Vagina (tissue), 2 donors: ENCODE results near the gene PLEKHH3. TPM values are rescaled to one million over a fixed set of nuclear protein-coding genes. Genes with fewer than 3 reads are reported as not detected.

Experiments
- DNase-seq, 2 donors: peaks; one replicate each; pipeline ENCODE4 v3.0.0-alpha.2; 2017; ENCODE audit errors: extremely low spot score in 2 of 2
- H3K27ac ChIP-seq: fragments of 200-600 bp; sonication (generic); one replicate; pipeline ENCODE4 v1.5.1; 2019
- H3K27me3 ChIP-seq: fragments of 200-600 bp; sonication (generic); one replicate; pipeline ENCODE4 v1.5.1; 2019
- H3K36me3 ChIP-seq, 2 donors: fragments of 200-600 bp; sonication (generic); one replicate each; pipeline ENCODE4 v1.5.1; 2017 to 2019
- H3K4me1 ChIP-seq: fragments of 200-600 bp; sonication (generic); one replicate; pipeline ENCODE4 v1.5.1; 2019
- H3K4me3 ChIP-seq, 2 donors: fragments of 200-600 bp; sonication (generic); 1 replicate in 1 of 2; 2 replicates in 1 of 2; pipeline ENCODE4 v1.5.1; 2016 to 2019
- H3K9me3 ChIP-seq: fragments of 200-600 bp; sonication (generic); one replicate; pipeline ENCODE4 v1.5.1; 2019
- POLR2A ChIP-seq, 2 donors: fragments of 450-650 bp; IDR thresholded peaks; one replicate each; pipeline ENCODE4 v1.6.1; 2017; ENCODE audit warnings: antibody characterized with exemption in 2 of 2, mild to moderate bottlenecking in 2 of 2, moderate library complexity in 2 of 2
- POLR2AphosphoS5 ChIP-seq, 2 donors: sonication (generic); formaldehyde crosslinking; IDR thresholded peaks; one replicate each; pipeline ENCODE4 v1.9.0; 2017; ENCODE audit warnings: antibody characterized with exemption in 2 of 2, mild to moderate bottlenecking in 2 of 2, low read depth in 1 of 2; ENCODE audit not compliant: insufficient read depth in 1 of 2
- intact Hi-C: fragments of 100-400 bp; cut with DNase I; formaldehyde crosslinking; loops from one replicate; pipeline ENCODE4 v1.15.1; 2023
- total RNA-seq: library from RNA; depleted of rRNA; stranded (reverse); fragments of >200 nt; gene quantifications from one replicate; pipeline ENCODE4 v1.2.3, GENCODE V29; 2016
- TF ChIP-seq, protein P1 (sequence below), 3 experiments: fragments of 450-650 bp in 2 of 3; fragments of 200-600 bp in 1 of 3; sonication (generic) in 1 of 3; IDR thresholded peaks; one replicate each; pipeline ENCODE4 v1.5.1; 2017 to 2019; ENCODE audit warnings: antibody characterized with exemption in 3 of 3, mild to moderate bottlenecking in 2 of 3, moderate library complexity in 2 of 3

The PLEKHH3 gene
- total RNA-seq, 1 donor from 2014 or later = 44.9 TPM

DNA sequence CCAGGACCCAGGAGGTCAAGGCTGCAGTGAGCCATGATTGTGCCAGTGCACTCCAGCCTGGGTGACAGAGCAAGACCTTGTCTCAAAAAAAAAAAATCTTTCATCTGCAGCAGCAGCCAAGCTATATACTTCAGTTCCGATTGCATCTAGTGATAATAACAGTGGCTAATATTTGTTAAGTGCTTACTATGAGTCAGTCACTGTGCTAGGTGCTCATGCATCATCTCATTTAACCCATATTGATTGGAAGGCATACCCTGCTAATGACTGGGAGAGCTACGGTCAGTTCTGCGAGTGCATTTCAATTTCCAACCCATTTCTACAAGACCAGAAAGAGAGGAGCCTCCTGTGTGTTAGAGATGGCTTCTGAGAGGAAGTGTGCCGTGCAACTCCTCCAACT, 25.4 kb downstream of the PLEKHH3 start:
- H3K9me3 ChIP-seq = no peaks in the 10 kb centered on the region
- H3K27ac ChIP-seq = no peak overlapping the region
- intact Hi-C loops = no loop called here

DNA sequence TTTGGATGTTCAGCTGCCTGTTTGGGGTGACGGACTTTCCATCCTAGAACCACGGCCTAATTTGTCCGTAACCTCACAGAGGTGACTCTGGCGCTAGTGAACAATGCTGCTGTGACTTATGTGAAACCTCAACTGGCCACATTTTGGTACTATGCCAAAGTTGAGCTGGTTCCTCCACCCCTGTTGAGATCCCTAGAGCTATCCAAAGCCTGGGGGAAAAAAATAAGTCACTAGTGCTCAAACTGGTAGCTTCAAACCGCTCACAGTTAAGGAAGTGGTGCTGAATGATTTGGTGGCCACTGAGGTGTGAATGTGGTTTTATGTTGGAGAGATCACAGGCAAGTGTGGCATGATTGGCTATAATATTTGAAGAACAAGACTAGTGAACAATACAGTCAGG, 29.0 kb downstream of the PLEKHH3 start:
- Histone ChIP-seq H3K4me3 (no peak overlapping the region), H3K36me3 (no peaks in the 10 kb centered on the region), H3K27ac (no peak overlapping the region), H3K27me3 (no peaks in the 10 kb centered on the region), H3K4me1 (no peaks in the 10 kb centered on the region), H3K9me3 (no peaks in the 10 kb centered on the region)
- TF ChIP-seq POLR2AphosphoS5 (IDR thresholded peaks at IDR 0.05; ENCODE audit: insufficient read depth in 1 of 2, low read depth in 1 of 2) (no peak), POLR2A (IDR thresholded peaks at IDR 0.05) (no peak)
- TF ChIP-seq, protein P1, sequence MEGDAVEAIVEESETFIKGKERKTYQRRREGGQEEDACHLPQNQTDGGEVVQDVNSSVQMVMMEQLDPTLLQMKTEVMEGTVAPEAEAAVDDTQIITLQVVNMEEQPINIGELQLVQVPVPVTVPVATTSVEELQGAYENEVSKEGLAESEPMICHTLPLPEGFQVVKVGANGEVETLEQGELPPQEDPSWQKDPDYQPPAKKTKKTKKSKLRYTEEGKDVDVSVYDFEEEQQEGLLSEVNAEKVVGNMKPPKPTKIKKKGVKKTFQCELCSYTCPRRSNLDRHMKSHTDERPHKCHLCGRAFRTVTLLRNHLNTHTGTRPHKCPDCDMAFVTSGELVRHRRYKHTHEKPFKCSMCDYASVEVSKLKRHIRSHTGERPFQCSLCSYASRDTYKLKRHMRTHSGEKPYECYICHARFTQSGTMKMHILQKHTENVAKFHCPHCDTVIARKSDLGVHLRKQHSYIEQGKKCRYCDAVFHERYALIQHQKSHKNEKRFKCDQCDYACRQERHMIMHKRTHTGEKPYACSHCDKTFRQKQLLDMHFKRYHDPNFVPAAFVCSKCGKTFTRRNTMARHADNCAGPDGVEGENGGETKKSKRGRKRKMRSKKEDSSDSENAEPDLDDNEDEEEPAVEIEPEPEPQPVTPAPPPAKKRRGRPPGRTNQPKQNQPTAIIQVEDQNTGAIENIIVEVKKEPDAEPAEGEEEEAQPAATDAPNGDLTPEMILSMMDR (IDR thresholded peaks at IDR 0.05) = no peak
- intact Hi-C loops = no loop called here
- DNase-seq = no peak

More for the DNA sequence above, 25.4 kb downstream of the PLEKHH3 start:
- no peak for DNase-seq
- H3K4me3 ChIP-seq = no peak overlapping the region
- H3K27me3 ChIP-seq = no peaks in the 10 kb centered on the region
- H3K36me3 ChIP-seq = no peaks in the 10 kb centered on the region
- peaks cover 15% of the 10 kb centered on the region for H3K4me1 ChIP-seq
- TF ChIP-seq POLR2AphosphoS5 (IDR thresholded peaks at IDR 0.05; ENCODE audit: insufficient read depth in 1 of 2, low read depth in 1 of 2) (no peak), POLR2A (IDR thresholded peaks at IDR 0.05) (no peak)
- TF ChIP-seq, protein P1 (IDR thresholded peaks at IDR 0.05) = no peak

DNA sequence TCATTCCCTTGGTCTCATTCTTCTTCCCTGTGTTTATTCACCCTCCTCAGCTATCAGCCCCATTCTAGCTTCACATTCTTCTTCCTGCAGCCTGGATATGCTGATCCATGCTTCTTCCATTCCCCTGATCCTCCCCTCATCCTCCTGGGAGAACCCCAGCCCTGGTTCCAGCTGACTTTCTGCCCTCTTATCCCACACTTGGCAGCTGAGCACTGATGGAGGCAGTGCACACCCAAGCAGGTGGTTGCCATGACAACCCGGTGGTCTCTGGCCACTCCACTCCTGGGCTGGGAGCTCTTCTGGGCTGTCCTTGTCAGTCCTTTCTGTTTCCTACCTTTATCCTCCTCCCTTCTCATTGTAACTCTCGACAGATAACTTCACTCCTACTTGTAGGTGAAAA, 34.5 kb downstream of the PLEKHH3 start:
- no peak overlapping the region for H3K27ac ChIP-seq
- intact Hi-C loops = no loop called here
- H3K9me3 ChIP-seq = no peaks in the 10 kb centered on the region
- H3K36me3 ChIP-seq = no peaks in the 10 kb centered on the region
- H3K27me3 ChIP-seq = no peaks in the 10 kb centered on the region
- no peaks in the 10 kb centered on the region for H3K4me1 ChIP-seq
- DNase-seq = no peak
- no peak overlapping the region for H3K4me3 ChIP-seq
- no peak for TF ChIP-seq POLR2AphosphoS5 (IDR thresholded peaks at IDR 0.05; ENCODE audit: insufficient read depth in 1 of 2, low read depth in 1 of 2)

DNA sequence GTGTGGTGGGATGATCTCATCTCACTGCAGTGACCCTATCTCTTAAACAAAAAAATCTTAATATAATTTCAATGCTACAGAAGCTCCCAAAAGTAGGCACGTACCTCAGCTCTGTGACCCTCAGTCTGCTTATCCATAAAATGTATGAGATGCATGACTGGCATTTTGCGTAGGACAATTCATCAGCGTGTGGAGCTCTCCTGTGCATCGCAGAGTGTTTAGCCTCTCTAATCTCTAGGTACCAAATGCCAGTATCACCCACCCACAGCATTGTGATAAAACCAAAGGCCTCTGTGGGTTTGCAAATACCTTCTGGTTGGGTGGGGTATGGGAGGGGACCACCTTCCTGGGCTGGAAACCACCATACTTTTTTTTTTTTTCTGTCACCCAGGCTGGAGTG, 36.7 kb downstream of the PLEKHH3 start:
- H3K4me3 ChIP-seq = no peak overlapping the region
- H3K36me3 ChIP-seq = no peaks in the 10 kb centered on the region
- H3K27me3 ChIP-seq = no peaks in the 10 kb centered on the region
- no peak for DNase-seq
- TF ChIP-seq POLR2A (IDR thresholded peaks at IDR 0.05) = no peak
- TF ChIP-seq, protein P1 (IDR thresholded peaks at IDR 0.05) = no peak
- TF ChIP-seq POLR2AphosphoS5 (IDR thresholded peaks at IDR 0.05; ENCODE audit: insufficient read depth in 1 of 2, low read depth in 1 of 2) = no peak
- no peaks in the 10 kb centered on the region for H3K4me1 ChIP-seq
- no peaks in the 10 kb centered on the region for H3K9me3 ChIP-seq
- intact Hi-C loops = no loop called here
- H3K27ac ChIP-seq = no peak overlapping the region

DNA sequence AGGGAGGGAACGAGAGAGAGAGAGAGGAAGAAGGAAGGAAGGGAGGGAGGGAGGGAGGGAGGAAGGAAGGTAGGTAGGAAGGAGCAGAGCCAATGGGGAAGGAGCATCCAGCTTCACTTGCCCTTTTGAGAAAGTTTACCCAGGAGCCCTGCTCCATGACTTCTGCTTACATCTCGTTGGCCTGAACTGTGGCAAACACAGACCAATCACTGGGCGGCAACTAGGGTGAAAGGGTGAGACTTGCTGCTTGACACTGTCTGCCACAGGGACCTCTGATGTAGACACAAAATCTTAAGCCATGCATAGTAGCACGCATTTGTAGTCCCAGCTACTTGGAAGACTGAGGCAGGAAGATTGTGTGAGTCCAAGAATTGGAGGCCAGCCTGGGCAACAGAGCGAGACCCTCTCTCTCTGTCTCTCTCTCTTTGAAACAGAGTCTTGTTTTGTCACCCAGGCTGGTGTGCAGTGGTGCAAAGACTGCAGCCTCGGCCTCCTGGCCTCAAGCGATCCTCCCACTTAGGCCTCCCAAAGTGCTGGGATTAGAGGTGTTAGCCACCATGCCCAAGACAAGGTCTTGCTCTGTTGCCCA, 37.2 kb downstream of the PLEKHH3 start:
- TF ChIP-seq POLR2AphosphoS5 (IDR thresholded peaks at IDR 0.05; ENCODE audit: insufficient read depth in 1 of 2, low read depth in 1 of 2) (no peak), POLR2A (IDR thresholded peaks at IDR 0.05) (no peak)
- H3K4me3 ChIP-seq = no peak overlapping the region
- no peaks in the 10 kb centered on the region for H3K36me3 ChIP-seq
- DNase-seq = no peak
- no peaks in the 10 kb centered on the region for H3K4me1 ChIP-seq
- intact Hi-C loops = no loop called here
- H3K27ac ChIP-seq = no peak overlapping the region
- H3K27me3 ChIP-seq = no peaks in the 10 kb centered on the region
- no peaks in the 10 kb centered on the region for H3K9me3 ChIP-seq

DNA sequence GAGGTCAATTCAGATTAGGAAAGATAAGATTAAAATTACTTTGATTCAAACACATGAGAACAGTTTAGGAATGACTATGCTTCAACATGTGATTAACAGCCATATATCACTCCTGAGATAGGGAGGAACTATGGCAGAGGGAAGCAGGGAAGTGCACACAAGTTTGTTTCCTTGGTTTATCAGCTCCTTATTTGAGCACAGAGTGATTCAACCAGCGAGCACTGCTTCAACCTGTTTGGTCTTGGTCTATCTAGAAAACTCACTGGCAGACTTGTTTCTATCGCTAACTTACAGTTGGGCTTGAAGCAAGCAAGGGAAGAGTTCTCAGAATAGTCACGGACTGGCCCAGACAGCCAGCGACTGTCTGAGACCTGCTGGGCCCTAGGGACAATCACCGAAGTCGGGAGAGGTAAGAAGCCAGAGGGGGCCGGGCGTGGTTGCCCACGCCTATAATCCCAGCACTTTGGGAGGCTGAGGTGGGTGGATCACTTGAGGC, 43.8 kb downstream of the PLEKHH3 start:
- H3K27me3 ChIP-seq = no peaks in the 10 kb centered on the region
- H3K4me1 ChIP-seq = no peaks in the 10 kb centered on the region
- no peaks in the 10 kb centered on the region for H3K36me3 ChIP-seq
- no peak for DNase-seq
- H3K27ac ChIP-seq = peak overlapping the region; percentile 27
- intact Hi-C loops = no loop called here
- H3K9me3 ChIP-seq = no peaks in the 10 kb centered on the region
- peak in 1 of 2 donors; percentile 84 for TF ChIP-seq POLR2AphosphoS5 (IDR thresholded peaks at IDR 0.05; ENCODE audit: insufficient read depth in 1 of 2, low read depth in 1 of 2)
- TF ChIP-seq, protein P1 (IDR thresholded peaks at IDR 0.05) = no peak
- H3K4me3 ChIP-seq = no peak overlapping the region
